HG03108 (cell line): ENCODE data around the gene RSAD1.

ENCODE experiments used
- ATAC-seq: cut with Tn5 transposase; IDR thresholded peaks from one replicate; pipeline ENCODE4 v1.9.1; 2021; ENCODE audit warnings: moderate library complexity; ENCODE audit not compliant: unreplicated experiment

Gene RSAD1

GRCh38 chr17:50517011-50517410 is 38.4 kb downstream of the RSAD1 start:
- no peak for ATAC-seq

GRCh38 chr17:50517504-50518383 is 39.1 kb downstream of the RSAD1 start:
- ATAC-seq, result no peak

GRCh38 chr17:50518384-50519023 is 39.8 kb downstream of the RSAD1 start:
- ATAC-seq, result no peak

- ATAC-seq, result no peak
These were observed 40.6 kb downstream of the RSAD1 start for GRCh38 chr17:50519141-50519834.

GRCh38 chr17:50520483-50520882 is 41.8 kb downstream of the RSAD1 start:
- no peak for ATAC-seq

GRCh38 chr17:50521514-50521913 is 42.9 kb downstream of the RSAD1 start:
- no peak for ATAC-seq

DNA sequence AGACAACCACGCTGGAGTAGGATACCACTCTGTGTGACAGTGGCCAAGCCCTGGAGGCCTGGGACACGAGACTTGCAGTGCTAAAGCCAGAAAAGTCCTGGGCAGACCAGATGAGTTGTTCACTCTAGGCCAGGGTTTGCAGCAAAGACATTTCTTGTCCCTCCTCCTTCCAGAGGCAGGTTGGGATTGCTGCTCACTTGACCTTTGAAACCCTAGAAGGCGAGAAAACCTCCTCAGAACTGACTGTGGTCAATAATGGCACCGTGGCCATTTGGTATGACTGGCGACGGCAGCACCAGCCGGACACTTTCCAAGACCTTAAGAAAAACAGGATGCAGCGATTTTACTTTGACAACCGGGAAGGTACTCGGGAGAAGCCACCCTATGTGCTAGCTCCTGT is 44.1 kb downstream of the RSAD1 start:
- no peak for ATAC-seq

DNA sequence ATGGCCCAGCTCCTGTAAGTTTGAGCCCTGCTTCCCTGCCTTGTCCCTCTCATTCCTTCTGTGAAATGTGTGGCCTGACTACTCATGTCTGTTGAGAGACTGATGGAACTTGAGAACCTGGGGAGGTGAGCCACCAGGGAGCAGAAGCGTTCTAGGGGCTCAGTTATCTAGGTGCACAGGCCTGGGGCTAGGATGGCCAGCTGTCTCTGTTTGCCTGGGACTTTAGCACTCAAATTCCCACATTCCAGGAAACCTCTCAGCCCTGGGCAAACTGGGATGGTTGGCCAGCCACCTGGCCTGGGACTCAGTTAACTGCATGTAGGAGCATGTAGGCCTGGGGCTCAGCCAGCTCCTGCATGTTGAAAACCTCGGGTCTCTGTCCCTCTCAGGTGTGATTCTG is 44.5 kb downstream of the RSAD1 start:
- no peak for ATAC-seq

GRCh38 chr17:50524838-50525237 is 46.2 kb downstream of the RSAD1 start:
- ATAC-seq, result no peak

GRCh38 chr17:50527155-50527762 is 48.6 kb downstream of the RSAD1 start:
- no peak for ATAC-seq

- ATAC-seq, result no peak
These were observed 49.4 kb downstream of the RSAD1 start for GRCh38 chr17:50527949-50528474.

DNA sequence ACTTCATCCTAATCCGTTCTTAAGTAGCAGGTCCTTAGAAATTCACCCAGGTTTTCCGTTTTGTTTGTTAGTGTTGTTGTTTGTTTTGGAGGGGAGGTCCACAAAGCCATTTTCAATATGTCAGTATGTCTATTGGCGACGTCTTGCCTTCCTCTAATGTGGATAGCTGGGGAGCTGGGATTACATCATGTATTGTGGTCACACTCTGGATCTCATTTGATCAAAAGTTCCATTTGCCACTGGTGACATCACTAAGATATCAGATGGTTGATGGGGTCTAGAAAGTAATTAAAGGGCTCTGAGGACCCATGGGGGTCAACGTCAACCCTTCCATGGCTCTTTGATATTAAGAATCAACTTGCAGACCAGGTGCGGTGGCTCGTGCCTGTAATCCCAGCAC is 51.2 kb downstream of the RSAD1 start:
- ATAC-seq, result no peak

GRCh38 chr17:50531428-50532025 is 52.9 kb downstream of the RSAD1 start:
- no peak for ATAC-seq

DNA sequence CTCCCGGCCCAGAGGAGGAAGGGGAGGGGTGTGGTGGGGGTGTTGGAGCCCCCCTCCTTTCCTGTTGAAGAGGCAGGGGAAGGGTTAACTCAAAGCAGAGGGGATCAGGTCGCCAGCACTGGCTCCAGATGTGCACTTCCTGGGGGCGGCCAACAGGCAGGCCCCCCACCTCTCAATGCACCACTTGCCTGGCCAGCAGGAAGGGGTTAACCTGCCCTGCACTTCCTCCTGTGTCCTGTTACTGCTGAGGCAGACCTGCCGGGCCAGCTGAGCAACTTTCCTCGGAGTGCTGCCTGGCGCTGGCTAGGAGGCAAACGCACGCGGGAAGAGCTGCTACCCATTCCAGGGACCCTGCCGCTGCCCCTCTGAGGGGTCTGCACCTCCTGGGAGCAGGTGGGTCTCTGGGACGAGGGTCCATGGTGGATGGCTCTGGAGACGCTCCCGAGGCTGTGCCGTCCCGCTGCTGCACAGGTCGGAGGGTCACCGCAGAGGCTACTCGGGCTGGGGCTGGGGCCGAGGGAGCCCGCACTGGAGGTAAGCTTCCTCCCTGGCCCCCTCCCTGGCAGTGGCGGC is 53.9 kb downstream of the RSAD1 start, which contains the start of gene EPN3:
Gene EPN3 (plus strand): TSS at position 284 of the 573 bp plus-strand sequence. CDS start 3,822 bp downstream, outside the sequence.
- ATAC-seq, result no peak

- no peak for ATAC-seq
These were observed 54.5 kb downstream of the RSAD1 start for GRCh38 chr17:50533185-50533584.

GRCh38 chr17:50533720-50534148 is 55.1 kb downstream of the RSAD1 start:
- ATAC-seq, result no peak

GRCh38 chr17:50534222-50534978 is 55.7 kb downstream of the RSAD1 start:
- no peak for ATAC-seq

DNA sequence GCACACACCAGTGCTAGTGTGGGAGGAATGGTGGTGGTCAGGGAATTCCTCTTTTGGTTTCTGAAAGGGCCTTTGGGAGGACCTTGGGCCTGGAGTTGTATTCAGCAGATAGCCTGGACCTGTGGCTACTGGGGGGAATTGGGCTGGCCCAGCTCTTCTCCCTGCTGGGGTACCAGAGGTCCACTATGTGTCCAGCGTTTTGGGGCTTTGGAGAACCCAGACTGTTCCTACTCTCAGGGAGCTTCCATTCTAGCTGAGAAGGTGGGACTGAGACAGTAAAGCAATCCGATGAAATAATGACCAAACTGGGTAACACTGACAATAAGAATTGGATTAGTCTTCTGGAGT is 56.3 kb downstream of the RSAD1 start:
- ATAC-seq, result no peak

GRCh38 chr17:50535407-50535806 is 56.7 kb downstream of the RSAD1 start:
- no peak for ATAC-seq
